GM12875 (cell line): Measurements from ENCODE around the gene ZCCHC7.

ENCODE experiments used
- H3K4me3 ChIP-seq: one replicate; pipeline ENCODE4 v1.5.1; 2011; ENCODE audit warnings: low read depth, low read length, control low read depth
- TF ChIP-seq, protein P1 (sequence below): IDR thresholded peaks from 2 replicates; pipeline ENCODE4 v1.5.1; 2011; ENCODE audit warnings: low read depth, mild to moderate bottlenecking, control low read depth, inconsistent platforms, low read length, moderate library complexity, borderline replicate concordance; ENCODE audit not compliant: insufficient read depth

Gene ZCCHC7

GRCh38 chr9:37337301-37337890, 217.0 kb downstream of the ZCCHC7 start:
- TF ChIP-seq, protein P1, sequence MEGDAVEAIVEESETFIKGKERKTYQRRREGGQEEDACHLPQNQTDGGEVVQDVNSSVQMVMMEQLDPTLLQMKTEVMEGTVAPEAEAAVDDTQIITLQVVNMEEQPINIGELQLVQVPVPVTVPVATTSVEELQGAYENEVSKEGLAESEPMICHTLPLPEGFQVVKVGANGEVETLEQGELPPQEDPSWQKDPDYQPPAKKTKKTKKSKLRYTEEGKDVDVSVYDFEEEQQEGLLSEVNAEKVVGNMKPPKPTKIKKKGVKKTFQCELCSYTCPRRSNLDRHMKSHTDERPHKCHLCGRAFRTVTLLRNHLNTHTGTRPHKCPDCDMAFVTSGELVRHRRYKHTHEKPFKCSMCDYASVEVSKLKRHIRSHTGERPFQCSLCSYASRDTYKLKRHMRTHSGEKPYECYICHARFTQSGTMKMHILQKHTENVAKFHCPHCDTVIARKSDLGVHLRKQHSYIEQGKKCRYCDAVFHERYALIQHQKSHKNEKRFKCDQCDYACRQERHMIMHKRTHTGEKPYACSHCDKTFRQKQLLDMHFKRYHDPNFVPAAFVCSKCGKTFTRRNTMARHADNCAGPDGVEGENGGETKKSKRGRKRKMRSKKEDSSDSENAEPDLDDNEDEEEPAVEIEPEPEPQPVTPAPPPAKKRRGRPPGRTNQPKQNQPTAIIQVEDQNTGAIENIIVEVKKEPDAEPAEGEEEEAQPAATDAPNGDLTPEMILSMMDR, result no peak
- H3K4me3 ChIP-seq, result peak overlapping the region; percentile 26

GRCh38 chr9:37338218-37338617, 217.8 kb downstream of the ZCCHC7 start:
- no peak overlapping the region for H3K4me3 ChIP-seq
- TF ChIP-seq, protein P1, result no peak

DNA sequence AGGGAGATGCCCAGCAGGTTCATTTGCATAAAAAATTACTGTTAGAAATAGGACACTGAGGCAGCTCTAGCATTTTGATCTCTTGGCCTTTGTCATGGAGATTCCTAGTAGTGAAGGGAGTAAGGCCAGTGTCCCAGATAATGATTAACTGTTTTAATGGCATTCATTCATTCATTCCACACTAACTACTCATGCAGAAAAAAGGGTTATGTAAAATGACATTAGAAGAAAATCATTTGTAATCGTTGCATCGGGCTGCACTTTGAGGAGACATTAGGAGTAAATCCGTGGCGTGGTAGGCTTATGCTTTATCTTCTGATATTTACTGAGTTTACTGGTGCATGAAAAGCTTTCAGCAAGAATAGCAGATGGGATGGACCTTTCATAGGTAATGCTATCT, 219.5 kb downstream of the ZCCHC7 start:
- H3K4me3 ChIP-seq, result no peak overlapping the region
- TF ChIP-seq, protein P1, result no peak

- TF ChIP-seq, protein P1, result no peak
- H3K4me3 ChIP-seq, result no peak overlapping the region
Measured at GRCh38 chr9:37340961-37341360, 220.6 kb downstream of the ZCCHC7 start.

DNA sequence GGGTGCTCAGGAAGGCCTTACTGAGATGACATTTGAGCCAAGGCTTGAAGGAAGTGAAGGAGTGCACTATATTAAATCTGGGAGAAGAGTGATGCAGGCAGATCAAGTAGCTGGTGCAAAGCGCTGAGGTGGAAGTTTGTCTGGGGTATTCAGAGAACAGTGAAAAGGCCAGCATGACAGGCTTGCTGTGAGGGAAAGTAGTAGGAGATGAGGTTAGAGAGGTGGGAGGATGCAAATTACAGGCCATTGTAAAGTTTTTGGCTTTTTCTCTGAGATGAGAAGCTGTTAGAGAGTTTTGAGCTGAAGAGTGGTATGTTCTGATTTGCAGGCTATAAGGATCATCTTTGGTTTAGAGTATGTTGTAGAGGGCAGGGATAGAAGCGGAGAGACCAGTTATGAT, 221.3 kb downstream of the ZCCHC7 start:
- TF ChIP-seq, protein P1, result no peak
- H3K4me3 ChIP-seq, result no peak overlapping the region

DNA sequence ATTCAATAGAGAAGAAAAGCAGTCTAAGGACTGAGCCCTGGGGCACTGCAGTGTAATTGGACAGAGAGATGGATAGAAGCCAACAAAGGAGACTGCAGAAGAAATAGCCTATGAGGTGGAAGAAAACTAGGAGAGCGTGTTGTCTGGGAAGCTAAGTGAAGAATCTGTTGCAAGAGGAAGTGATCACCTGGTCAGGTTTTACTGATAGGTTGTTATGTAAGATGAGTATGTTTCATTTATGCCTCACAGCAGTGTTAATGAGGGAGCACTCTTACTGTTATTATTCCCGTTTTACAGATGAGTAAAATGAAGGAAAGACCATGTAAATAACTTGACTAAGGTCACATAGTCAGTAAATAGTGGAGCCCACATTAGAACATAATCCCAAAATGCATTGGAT, 222.1 kb downstream of the ZCCHC7 start:
- TF ChIP-seq, protein P1, result no peak
- no peak overlapping the region for H3K4me3 ChIP-seq

DNA sequence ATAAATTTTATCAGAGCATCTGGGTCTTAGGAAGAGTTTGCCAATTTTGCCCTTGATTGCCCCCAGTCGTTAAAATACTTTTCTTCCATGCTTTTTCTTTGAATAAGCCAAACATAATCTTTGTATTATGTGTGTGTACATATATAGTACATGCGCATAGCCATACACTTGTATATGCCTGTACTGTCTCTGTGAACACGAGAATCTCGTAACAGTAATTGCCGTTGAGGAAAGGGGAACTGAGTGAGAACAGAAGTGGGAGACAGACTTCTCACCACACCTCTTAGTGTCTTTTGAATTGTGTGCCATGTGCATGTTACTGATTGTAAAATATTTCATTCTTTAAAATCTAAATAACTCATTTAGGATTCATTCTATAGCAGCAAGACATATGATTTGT, 222.5 kb downstream of the ZCCHC7 start:
- H3K4me3 ChIP-seq, result no peak overlapping the region
- TF ChIP-seq, protein P1, result no peak
